Effector memory CD8-positive, alpha-beta T cell (primary cell): ENCODE results near the gene HTR6.
A peak's percentile ranks its signal among the peaks of the same experiment; 100 is the strongest.

Experiments
- ATAC-seq: fragments of 150-1000 bp; cut with Tn5 transposase; replicated peaks from 2 replicates; pipeline ENCODE4 v1.10.0; 2021; ENCODE audit warnings: mild to moderate bottlenecking, moderate library complexity
- DNase-seq, 3 experiments: peaks; one replicate each; pipeline ENCODE4 v3.0.0; 2021
- H3K27ac Mint-ChIP-seq, 2 donors: one replicate each; pipeline ENCODE4 v1.8.0; 2022; ENCODE audit warnings: mild to moderate bottlenecking in 2 of 2, mixed read lengths in 2 of 2, moderate library complexity in 2 of 2
- H3K27me3 Mint-ChIP-seq, 2 donors: one replicate each; pipeline ENCODE4 v1.8.0; 2022; ENCODE audit warnings: mixed read lengths in 2 of 2
- H3K36me3 Mint-ChIP-seq: one replicate; pipeline ENCODE4 v1.8.0; 2022; ENCODE audit warnings: mild to moderate bottlenecking, moderate library complexity, mixed read lengths; ENCODE audit not compliant: insufficient read depth
- H3K4me1 Mint-ChIP-seq, 2 donors: one replicate each; pipeline ENCODE4 v1.8.0; 2022; ENCODE audit warnings: low read depth in 2 of 2, mixed read lengths in 2 of 2
- H3K4me3 Mint-ChIP-seq, 2 donors: one replicate each; pipeline ENCODE4 v1.8.0; 2022; ENCODE audit warnings: mild to moderate bottlenecking in 2 of 2, mixed read lengths in 2 of 2, moderate library complexity in 2 of 2
- H3K9me3 Mint-ChIP-seq, 2 donors: one replicate each; pipeline ENCODE4 v1.8.0; 2022; ENCODE audit warnings: mixed read lengths in 2 of 2

The HTR6 gene

GRCh38 chr1:19643602-19644394, 20.9 kb upstream of the HTR6 start, which contains the start of gene NBL1:
Gene NBL1 (plus strand): TSS chr1:19644311. CDS start chr1:19655031, 10,720 bp downstream.
- DNase-seq (peak; percentile 63 to 70 (median 64)), ATAC-seq (peak; percentile 88)
- peaks cover 23 to 67% of the 10 kb centered on the region in 2 donors for H3K27me3 Mint-ChIP-seq

GRCh38 chr1:19644395-19644680, 20.3 kb upstream of the HTR6 start:
- H3K27ac Mint-ChIP-seq = peak overlapping the region; percentile 82 to 96
- DNase-seq (no peak), ATAC-seq (peak; percentile 9)
- peaks cover 23 to 62% of the 10 kb centered on the region in 2 donors for H3K27me3 Mint-ChIP-seq
- H3K4me3 Mint-ChIP-seq = no peak overlapping the region
- H3K36me3 Mint-ChIP-seq = peaks cover 18% of the 10 kb centered on the region
- H3K9me3 Mint-ChIP-seq = no peaks in the 10 kb centered on the region
- H3K4me1 Mint-ChIP-seq = peaks cover 11 to 14% of the 10 kb centered on the region in 2 donors

More at GRCh38 chr1:19643602-19644394, 20.9 kb upstream of the HTR6 start, which contains the start of gene NBL1:
- Mint-ChIP-seq H3K9me3 (no peaks in the 10 kb centered on the region), H3K36me3 (peaks cover 18% of the 10 kb centered on the region), H3K27ac (peak within 1 kb of the TSS; percentile 82 to 96), H3K4me3 (peak within 1 kb of the TSS; percentile 87 to 99), H3K4me1 (peaks cover 11 to 14% of the 10 kb centered on the region in 2 donors)

GRCh38 chr1:19644681-19645410, 19.8 kb upstream of the HTR6 start:
- Mint-ChIP-seq H3K27me3 (peaks cover 23 to 58% of the 10 kb centered on the region in 2 donors), H3K4me3 (peak overlapping the region; percentile 87 to 99)
- peak; percentile 36 for ATAC-seq

GRCh38 chr1:19645411-19646251, 19.0 kb upstream of the HTR6 start:
- ATAC-seq = no peak
- Mint-ChIP-seq H3K27me3 (peaks cover 23 to 51% of the 10 kb centered on the region in 2 donors), H3K4me3 (peak overlapping the region; percentile 87 to 99), H3K9me3 (no peaks in the 10 kb centered on the region), H3K4me1 (peaks cover 11 to 14% of the 10 kb centered on the region in 2 donors), H3K27ac (no peak overlapping the region), H3K36me3 (peaks cover 23% of the 10 kb centered on the region)
- DNase-seq = no peak

More at GRCh38 chr1:19644681-19645410, 19.8 kb upstream of the HTR6 start:
- peak; percentile 37 to 52 (median 38) for DNase-seq
- Mint-ChIP-seq H3K4me1 (peaks cover 11 to 14% of the 10 kb centered on the region in 2 donors), H3K9me3 (no peaks in the 10 kb centered on the region), H3K36me3 (peaks cover 18% of the 10 kb centered on the region), H3K27ac (peak overlapping the region; percentile 82 to 96)

- Mint-ChIP-seq H3K9me3 (no peaks in the 10 kb centered on the region), H3K4me3 (peak overlapping the region; percentile 26 to 87), H3K27me3 (peaks cover 17 to 41% of the 10 kb centered on the region in 2 donors), H3K4me1 (peaks cover 11 to 14% of the 10 kb centered on the region in 2 donors), H3K36me3 (peaks cover 27% of the 10 kb centered on the region), H3K27ac (peak overlapping the region; percentile 49 to 73)
- ATAC-seq (no peak), DNase-seq (no peak)
These were observed 18.0 kb upstream of the HTR6 start for GRCh38 chr1:19646377-19647319.

- peak overlapping the region in 1 of 2 donors; percentile 49 for H3K27ac Mint-ChIP-seq
- no peak for ATAC-seq
- DNase-seq = no peak
- H3K9me3 Mint-ChIP-seq = no peaks in the 10 kb centered on the region
- peak overlapping the region in 1 of 2 donors; percentile 26 for H3K4me3 Mint-ChIP-seq
- H3K4me1 Mint-ChIP-seq = peaks cover 11 to 14% of the 10 kb centered on the region in 2 donors
- H3K36me3 Mint-ChIP-seq = peaks cover 27% of the 10 kb centered on the region
- peaks cover 10 to 31% of the 10 kb centered on the region in 2 donors for H3K27me3 Mint-ChIP-seq
These were observed 17.0 kb upstream of the HTR6 start for GRCh38 chr1:19647643-19648042.

GRCh38 chr1:19648239-19648638, 16.4 kb upstream of the HTR6 start:
- H3K4me3 Mint-ChIP-seq = no peak overlapping the region
- H3K9me3 Mint-ChIP-seq = no peaks in the 10 kb centered on the region
- peaks cover 4 to 25% of the 10 kb centered on the region in 2 donors for H3K27me3 Mint-ChIP-seq
- DNase-seq (no peak), ATAC-seq (no peak)
- peak overlapping the region in 1 of 2 donors; percentile 49 for H3K27ac Mint-ChIP-seq
- peaks cover 9 to 14% of the 10 kb centered on the region in 2 donors for H3K4me1 Mint-ChIP-seq
- H3K36me3 Mint-ChIP-seq = peaks cover 29% of the 10 kb centered on the region

- Mint-ChIP-seq H3K4me1 (peaks cover 10 to 14% of the 10 kb centered on the region in 2 donors), H3K27me3 (peaks cover 0 to 20% of the 10 kb centered on the region in 2 donors), H3K27ac (no peak overlapping the region), H3K4me3 (no peak overlapping the region), H3K9me3 (no peaks in the 10 kb centered on the region), H3K36me3 (peaks cover 33% of the 10 kb centered on the region)
- DNase-seq = no peak
- ATAC-seq = no peak
These were observed 16.0 kb upstream of the HTR6 start for GRCh38 chr1:19648689-19649088.

GRCh38 chr1:19650416-19651140, 14.1 kb upstream of the HTR6 start:
- peaks cover 0 to 8% of the 10 kb centered on the region in 2 donors for H3K27me3 Mint-ChIP-seq
- no peak for ATAC-seq

GRCh38 chr1:19651141-19651737, 13.4 kb upstream of the HTR6 start:
- H3K9me3 Mint-ChIP-seq = no peaks in the 10 kb centered on the region
- H3K27ac Mint-ChIP-seq = no peak overlapping the region
- ATAC-seq = peak; percentile 57
- H3K36me3 Mint-ChIP-seq = peaks cover 32% of the 10 kb centered on the region
- H3K4me1 Mint-ChIP-seq = peaks cover 7 to 10% of the 10 kb centered on the region in 2 donors
- no peak overlapping the region for H3K4me3 Mint-ChIP-seq
- H3K27me3 Mint-ChIP-seq = peaks cover 0 to 1% of the 10 kb centered on the region in 2 donors
- no peak for DNase-seq

More at GRCh38 chr1:19650416-19651140, 14.1 kb upstream of the HTR6 start:
- no peak overlapping the region for H3K27ac Mint-ChIP-seq
- no peak for DNase-seq
- no peaks in the 10 kb centered on the region for H3K9me3 Mint-ChIP-seq
- peaks cover 7 to 10% of the 10 kb centered on the region in 2 donors for H3K4me1 Mint-ChIP-seq
- no peak overlapping the region for H3K4me3 Mint-ChIP-seq
- H3K36me3 Mint-ChIP-seq = peaks cover 32% of the 10 kb centered on the region

GRCh38 chr1:19654386-19654785, 10.3 kb upstream of the HTR6 start:
- DNase-seq = no peak
- H3K36me3 Mint-ChIP-seq = peaks cover 35% of the 10 kb centered on the region
- peaks cover 0 to 4% of the 10 kb centered on the region in 2 donors for H3K4me1 Mint-ChIP-seq
- no peak for ATAC-seq
- H3K27ac Mint-ChIP-seq = no peak overlapping the region
- H3K27me3 Mint-ChIP-seq = no peaks in the 10 kb centered on the region
- no peaks in the 10 kb centered on the region for H3K9me3 Mint-ChIP-seq
- no peak overlapping the region for H3K4me3 Mint-ChIP-seq
